ENCODE results near the gene KCNG4. TPM values are rescaled to one million over a fixed set of nuclear protein-coding genes. Genes with fewer than 3 reads are reported as not detected.

KCNG4 gene
- total and polyA plus RNA-seq, 2 experiments from 2014 or later = 0.07 TPM; not detected in 1

DNA sequence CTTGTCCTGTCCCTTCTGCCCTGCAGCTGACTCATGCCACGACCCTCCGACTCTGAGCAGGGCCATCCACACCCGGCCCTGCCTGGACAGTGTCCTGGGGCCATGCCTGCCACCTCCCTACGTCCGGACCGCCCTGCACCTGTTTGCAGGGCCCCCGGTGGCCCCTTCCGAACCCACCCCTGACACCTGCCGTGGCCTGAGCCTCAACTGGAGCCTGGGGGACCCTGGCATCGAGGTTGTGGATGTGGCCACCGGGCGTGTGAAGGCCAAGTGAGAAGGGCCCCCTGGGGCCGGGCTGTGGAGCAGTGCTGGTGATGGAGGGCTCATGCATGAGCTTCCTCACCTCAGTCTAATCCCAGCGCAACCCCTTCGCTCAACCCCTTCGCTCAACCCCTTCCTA is 43.7 kb downstream of the KCNG4 start:
- no peak for TF ChIP-seq CREB1 (CRISPR knock-in tag; IDR thresholded peaks at IDR 0.05; ENCODE audit: low read depth)
- no peak for TF ChIP-seq ZNF331 (CRISPR knock-in tag; IDR thresholded peaks at IDR 0.05; ENCODE audit: low read depth)
- TF ChIP-seq, protein P1, sequence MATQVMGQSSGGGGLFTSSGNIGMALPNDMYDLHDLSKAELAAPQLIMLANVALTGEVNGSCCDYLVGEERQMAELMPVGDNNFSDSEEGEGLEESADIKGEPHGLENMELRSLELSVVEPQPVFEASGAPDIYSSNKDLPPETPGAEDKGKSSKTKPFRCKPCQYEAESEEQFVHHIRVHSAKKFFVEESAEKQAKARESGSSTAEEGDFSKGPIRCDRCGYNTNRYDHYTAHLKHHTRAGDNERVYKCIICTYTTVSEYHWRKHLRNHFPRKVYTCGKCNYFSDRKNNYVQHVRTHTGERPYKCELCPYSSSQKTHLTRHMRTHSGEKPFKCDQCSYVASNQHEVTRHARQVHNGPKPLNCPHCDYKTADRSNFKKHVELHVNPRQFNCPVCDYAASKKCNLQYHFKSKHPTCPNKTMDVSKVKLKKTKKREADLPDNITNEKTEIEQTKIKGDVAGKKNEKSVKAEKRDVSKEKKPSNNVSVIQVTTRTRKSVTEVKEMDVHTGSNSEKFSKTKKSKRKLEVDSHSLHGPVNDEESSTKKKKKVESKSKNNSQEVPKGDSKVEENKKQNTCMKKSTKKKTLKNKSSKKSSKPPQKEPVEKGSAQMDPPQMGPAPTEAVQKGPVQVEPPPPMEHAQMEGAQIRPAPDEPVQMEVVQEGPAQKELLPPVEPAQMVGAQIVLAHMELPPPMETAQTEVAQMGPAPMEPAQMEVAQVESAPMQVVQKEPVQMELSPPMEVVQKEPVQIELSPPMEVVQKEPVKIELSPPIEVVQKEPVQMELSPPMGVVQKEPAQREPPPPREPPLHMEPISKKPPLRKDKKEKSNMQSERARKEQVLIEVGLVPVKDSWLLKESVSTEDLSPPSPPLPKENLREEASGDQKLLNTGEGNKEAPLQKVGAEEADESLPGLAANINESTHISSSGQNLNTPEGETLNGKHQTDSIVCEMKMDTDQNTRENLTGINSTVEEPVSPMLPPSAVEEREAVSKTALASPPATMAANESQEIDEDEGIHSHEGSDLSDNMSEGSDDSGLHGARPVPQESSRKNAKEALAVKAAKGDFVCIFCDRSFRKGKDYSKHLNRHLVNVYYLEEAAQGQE (IDR thresholded peaks at IDR 0.05; ENCODE audit: unreplicated experiment) = no peak
- TF ChIP-seq, protein P2, sequence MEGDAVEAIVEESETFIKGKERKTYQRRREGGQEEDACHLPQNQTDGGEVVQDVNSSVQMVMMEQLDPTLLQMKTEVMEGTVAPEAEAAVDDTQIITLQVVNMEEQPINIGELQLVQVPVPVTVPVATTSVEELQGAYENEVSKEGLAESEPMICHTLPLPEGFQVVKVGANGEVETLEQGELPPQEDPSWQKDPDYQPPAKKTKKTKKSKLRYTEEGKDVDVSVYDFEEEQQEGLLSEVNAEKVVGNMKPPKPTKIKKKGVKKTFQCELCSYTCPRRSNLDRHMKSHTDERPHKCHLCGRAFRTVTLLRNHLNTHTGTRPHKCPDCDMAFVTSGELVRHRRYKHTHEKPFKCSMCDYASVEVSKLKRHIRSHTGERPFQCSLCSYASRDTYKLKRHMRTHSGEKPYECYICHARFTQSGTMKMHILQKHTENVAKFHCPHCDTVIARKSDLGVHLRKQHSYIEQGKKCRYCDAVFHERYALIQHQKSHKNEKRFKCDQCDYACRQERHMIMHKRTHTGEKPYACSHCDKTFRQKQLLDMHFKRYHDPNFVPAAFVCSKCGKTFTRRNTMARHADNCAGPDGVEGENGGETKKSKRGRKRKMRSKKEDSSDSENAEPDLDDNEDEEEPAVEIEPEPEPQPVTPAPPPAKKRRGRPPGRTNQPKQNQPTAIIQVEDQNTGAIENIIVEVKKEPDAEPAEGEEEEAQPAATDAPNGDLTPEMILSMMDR (conservative IDR thresholded peaks at IDR 0.05; ENCODE audit: low read depth in 2 of 2) = no peak
- TF ChIP-seq POLR2AphosphoS5 (IDR thresholded peaks at IDR 0.05; ENCODE audit: low read depth) = no peak
- no peak for TF ChIP-seq STAT1 (IDR thresholded peaks at IDR 0.05; ENCODE audit: unreplicated experiment)
- TF ChIP-seq, protein P3, sequence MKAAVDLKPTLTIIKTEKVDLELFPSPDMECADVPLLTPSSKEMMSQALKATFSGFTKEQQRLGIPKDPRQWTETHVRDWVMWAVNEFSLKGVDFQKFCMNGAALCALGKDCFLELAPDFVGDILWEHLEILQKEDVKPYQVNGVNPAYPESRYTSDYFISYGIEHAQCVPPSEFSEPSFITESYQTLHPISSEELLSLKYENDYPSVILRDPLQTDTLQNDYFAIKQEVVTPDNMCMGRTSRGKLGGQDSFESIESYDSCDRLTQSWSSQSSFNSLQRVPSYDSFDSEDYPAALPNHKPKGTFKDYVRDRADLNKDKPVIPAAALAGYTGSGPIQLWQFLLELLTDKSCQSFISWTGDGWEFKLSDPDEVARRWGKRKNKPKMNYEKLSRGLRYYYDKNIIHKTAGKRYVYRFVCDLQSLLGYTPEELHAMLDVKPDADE (IDR thresholded peaks at IDR 0.05) = no peak
- TF ChIP-seq EZH2phosphoT487 (IDR thresholded peaks at IDR 0.05; ENCODE audit: unreplicated experiment) = no peak
- TF ChIP-seq JUNB (IDR thresholded peaks at IDR 0.05; ENCODE audit: unreplicated experiment) = no peak
- no peak for TF ChIP-seq NANOG (IDR thresholded peaks at IDR 0.05; ENCODE audit: borderline replicate concordance)
- TF ChIP-seq EZH2 (IDR thresholded peaks at IDR 0.05; ENCODE audit: low read depth, unreplicated experiment) = no peak
- no peak for TF ChIP-seq ZNF114 (CRISPR knock-in tag; IDR thresholded peaks at IDR 0.05)
- TF ChIP-seq, protein P4, sequence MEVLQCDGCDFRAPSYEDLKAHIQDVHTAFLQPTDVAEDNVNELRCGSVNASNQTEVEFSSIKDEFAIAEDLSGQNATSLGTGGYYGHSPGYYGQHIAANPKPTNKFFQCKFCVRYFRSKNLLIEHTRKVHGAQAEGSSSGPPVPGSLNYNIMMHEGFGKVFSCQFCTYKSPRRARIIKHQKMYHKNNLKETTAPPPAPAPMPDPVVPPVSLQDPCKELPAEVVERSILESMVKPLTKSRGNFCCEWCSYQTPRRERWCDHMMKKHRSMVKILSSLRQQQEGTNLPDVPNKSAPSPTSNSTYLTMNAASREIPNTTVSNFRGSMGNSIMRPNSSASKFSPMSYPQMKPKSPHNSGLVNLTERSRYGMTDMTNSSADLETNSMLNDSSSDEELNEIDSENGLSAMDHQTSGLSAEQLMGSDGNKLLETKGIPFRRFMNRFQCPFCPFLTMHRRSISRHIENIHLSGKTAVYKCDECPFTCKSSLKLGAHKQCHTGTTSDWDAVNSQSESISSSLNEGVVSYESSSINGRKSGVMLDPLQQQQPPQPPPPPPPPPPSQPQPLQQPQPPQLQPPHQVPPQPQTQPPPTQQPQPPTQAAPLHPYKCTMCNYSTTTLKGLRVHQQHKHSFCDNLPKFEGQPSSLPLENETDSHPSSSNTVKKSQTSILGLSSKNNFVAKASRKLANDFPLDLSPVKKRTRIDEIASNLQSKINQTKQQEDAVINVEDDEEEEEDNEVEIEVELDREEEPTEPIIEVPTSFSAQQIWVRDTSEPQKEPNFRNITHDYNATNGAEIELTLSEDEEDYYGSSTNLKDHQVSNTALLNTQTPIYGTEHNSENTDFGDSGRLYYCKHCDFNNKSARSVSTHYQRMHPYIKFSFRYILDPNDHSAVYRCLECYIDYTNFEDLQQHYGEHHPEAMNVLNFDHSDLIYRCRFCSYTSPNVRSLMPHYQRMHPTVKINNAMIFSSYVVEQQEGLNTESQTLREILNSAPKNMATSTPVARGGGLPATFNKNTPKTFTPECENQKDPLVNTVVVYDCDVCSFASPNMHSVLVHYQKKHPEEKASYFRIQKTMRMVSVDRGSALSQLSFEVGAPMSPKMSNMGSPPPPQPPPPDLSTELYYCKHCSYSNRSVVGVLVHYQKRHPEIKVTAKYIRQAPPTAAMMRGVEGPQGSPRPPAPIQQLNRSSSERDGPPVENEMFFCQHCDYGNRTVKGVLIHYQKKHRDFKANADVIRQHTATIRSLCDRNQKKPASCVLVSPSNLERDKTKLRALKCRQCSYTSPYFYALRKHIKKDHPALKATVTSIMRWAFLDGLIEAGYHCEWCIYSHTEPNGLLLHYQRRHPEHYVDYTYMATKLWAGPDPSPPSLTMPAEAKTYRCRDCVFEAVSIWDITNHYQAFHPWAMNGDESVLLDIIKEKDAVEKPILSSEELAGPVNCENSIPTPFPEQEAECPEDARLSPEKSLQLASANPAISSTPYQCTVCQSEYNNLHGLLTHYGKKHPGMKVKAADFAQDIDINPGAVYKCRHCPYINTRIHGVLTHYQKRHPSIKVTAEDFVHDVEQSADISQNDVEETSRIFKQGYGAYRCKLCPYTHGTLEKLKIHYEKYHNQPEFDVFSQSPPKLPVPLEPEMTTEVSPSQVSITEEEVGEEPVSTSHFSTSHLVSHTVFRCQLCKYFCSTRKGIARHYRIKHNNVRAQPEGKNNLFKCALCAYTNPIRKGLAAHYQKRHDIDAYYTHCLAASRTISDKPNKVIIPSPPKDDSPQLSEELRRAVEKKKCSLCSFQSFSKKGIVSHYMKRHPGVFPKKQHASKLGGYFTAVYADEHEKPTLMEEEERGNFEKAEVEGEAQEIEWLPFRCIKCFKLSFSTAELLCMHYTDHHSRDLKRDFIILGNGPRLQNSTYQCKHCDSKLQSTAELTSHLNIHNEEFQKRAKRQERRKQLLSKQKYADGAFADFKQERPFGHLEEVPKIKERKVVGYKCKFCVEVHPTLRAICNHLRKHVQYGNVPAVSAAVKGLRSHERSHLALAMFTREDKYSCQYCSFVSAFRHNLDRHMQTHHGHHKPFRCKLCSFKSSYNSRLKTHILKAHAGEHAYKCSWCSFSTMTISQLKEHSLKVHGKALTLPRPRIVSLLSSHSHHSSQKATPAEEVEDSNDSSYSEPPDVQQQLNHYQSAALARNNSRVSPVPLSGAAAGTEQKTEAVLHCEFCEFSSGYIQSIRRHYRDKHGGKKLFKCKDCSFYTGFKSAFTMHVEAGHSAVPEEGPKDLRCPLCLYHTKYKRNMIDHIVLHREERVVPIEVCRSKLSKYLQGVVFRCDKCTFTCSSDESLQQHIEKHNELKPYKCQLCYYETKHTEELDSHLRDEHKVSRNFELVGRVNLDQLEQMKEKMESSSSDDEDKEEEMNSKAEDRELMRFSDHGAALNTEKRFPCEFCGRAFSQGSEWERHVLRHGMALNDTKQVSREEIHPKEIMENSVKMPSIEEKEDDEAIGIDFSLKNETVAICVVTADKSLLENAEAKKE (CRISPR knock-in tag; IDR thresholded peaks at IDR 0.05) = no peak
- Mint-ChIP-seq H3K4me3 (no peak overlapping the region), H3K36me3 (ENCODE audit: low read depth) (no peaks in the 10 kb centered on the region), H3K27ac (no peak overlapping the region), H3K27me3 (ENCODE audit: insufficient read depth, low read depth, poor library complexity) (peaks cover 14% of the 10 kb centered on the region), H3K9me3 (no peaks in the 10 kb centered on the region), H3K4me1 (peaks cover 22% of the 10 kb centered on the region)
- no peaks in the 10 kb centered on the region for H3K9me2 ChIP-seq (ENCODE audit: insufficient read depth)
- no peak for ATAC-seq
- H3K4me3 ChIP-seq = no peak overlapping the region
- no peaks in the 10 kb centered on the region for H3K4me1 ChIP-seq (ENCODE audit: insufficient read depth)
- no peaks in the 10 kb centered on the region for H3K79me2 ChIP-seq (replicated peaks; ENCODE audit: insufficient read depth)
- no peaks in the 10 kb centered on the region for H3F3A ChIP-seq (replicated peaks; ENCODE audit: low read depth)
- H3K4me2 ChIP-seq = no peak overlapping the region
- H2AFZ ChIP-seq = no peak overlapping the region
- no peak overlapping the region for H3K27ac ChIP-seq (ENCODE audit: low read depth)
- H4K20me1 ChIP-seq (replicated peaks; ENCODE audit: insufficient read depth) = no peaks in the 10 kb centered on the region
- H3K27me3 ChIP-seq (ENCODE audit: insufficient read depth) = no peaks in the 10 kb centered on the region
- no peaks in the 10 kb centered on the region for H3K36me3 ChIP-seq (ENCODE audit: insufficient read depth)
- DNase-seq (ENCODE audit: low spot score) = no peak

All from GM23338 (cell line).